Adrenal gland (tissue), 5 donors: Measurements from ENCODE around the gene KCND2.

ENCODE experiments used
- POLR2A ChIP-seq, 2 donors: fragments of 450-650 bp; IDR thresholded peaks; one replicate each; pipeline ENCODE4 v1.6.1; 2017; ENCODE audit warnings: antibody characterized with exemption in 2 of 2, mild to moderate bottlenecking in 2 of 2, moderate library complexity in 1 of 2
- TF ChIP-seq, protein P1 (sequence below), 6 experiments: fragments of 450-650 bp in 4 of 6; fragments of 200-600 bp in 2 of 6; sonication (generic) in 1 of 6; IDR thresholded peaks; 1 replicate in 5 of 6; 2 replicates in 1 of 6; pipeline versions ENCODE4 v1.5.1 to v1.8.0; 2016 to 2021; ENCODE audit warnings: antibody characterized with exemption in 6 of 6, mild to moderate bottlenecking in 2 of 6, moderate library complexity in 1 of 6
- donor health status: DM: no; HTN: no; CAD: no.

DNA sequence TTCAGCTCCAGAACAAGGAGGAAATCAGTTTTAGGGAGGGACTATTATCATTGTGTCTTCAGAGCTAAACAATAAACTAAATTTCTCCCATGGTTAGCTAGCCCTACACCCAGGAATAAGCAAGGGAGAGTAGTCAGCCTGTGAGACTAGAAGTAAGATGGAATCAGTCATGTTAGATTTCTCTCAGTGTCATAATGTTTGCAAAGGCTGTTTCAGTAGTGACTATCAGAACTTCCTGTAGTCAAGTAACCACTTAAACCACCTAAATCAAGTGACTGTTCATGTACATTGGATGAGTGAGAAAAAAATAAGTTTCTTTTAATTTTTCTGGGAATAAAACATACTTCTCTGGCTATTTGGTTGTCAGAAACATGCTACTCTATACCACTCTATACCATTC is 121.6 kb downstream of the KCND2 start:
- TF ChIP-seq, protein P1, sequence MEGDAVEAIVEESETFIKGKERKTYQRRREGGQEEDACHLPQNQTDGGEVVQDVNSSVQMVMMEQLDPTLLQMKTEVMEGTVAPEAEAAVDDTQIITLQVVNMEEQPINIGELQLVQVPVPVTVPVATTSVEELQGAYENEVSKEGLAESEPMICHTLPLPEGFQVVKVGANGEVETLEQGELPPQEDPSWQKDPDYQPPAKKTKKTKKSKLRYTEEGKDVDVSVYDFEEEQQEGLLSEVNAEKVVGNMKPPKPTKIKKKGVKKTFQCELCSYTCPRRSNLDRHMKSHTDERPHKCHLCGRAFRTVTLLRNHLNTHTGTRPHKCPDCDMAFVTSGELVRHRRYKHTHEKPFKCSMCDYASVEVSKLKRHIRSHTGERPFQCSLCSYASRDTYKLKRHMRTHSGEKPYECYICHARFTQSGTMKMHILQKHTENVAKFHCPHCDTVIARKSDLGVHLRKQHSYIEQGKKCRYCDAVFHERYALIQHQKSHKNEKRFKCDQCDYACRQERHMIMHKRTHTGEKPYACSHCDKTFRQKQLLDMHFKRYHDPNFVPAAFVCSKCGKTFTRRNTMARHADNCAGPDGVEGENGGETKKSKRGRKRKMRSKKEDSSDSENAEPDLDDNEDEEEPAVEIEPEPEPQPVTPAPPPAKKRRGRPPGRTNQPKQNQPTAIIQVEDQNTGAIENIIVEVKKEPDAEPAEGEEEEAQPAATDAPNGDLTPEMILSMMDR (IDR thresholded peaks at IDR 0.05) = no peak
- no peak for TF ChIP-seq POLR2A (IDR thresholded peaks at IDR 0.05)
